DMS114 treated with DMSO at 0.1 percent for 48 hours (cell line): ENCODE results near the gene NFKBIL1.

Experiments used
- DNase-seq: peaks from one replicate; lab custom pipeline; 2025; ENCODE audit not compliant: unreplicated experiment; lab: John Stamatoyannopoulos, UW

The NFKBIL1 gene

GRCh38 chr6:31534521-31535040 is 12.8 kb upstream of the NFKBIL1 start:
- DNase-seq: no peak

- no peak for DNase-seq
These were observed 11.7 kb upstream of the NFKBIL1 start for GRCh38 chr6:31535538-31536324.

GRCh38 chr6:31538805-31539400 is 8.5 kb upstream of the NFKBIL1 start:
- no peak for DNase-seq

- no peak for DNase-seq
These were observed 6.8 kb upstream of the NFKBIL1 start for GRCh38 chr6:31540640-31541039.

GRCh38 chr6:31541059-31541657 is 6.2 kb upstream of the NFKBIL1 start:
- DNase-seq: no peak

GRCh38 chr6:31541658-31542521 is 5.5 kb upstream of the NFKBIL1 start, which contains the start of gene DDX39B:
Gene DDX39B, minus strand, starts transcription at chr6:31542003. Its CDS starts 1,471 bp downstream, at chr6:31540532.
- DNase-seq: peak; percentile 98

- no peak for DNase-seq
These were observed 3.8 kb upstream of the NFKBIL1 start for GRCh38 chr6:31543639-31544038.

- DNase-seq: no peak
These were observed 2.7 kb upstream of the NFKBIL1 start for GRCh38 chr6:31544676-31545075.

- DNase-seq: no peak
These were observed 2.1 kb upstream of the NFKBIL1 start for GRCh38 chr6:31545291-31545690.

- peak; percentile 91 for DNase-seq
These were observed 960 bp upstream of the NFKBIL1 start, which contains the start of gene ATP6V1G2 for GRCh38 chr6:31546339-31546957. Gene ATP6V1G2, minus strand, starts transcription at chr6:31546608. Its CDS starts 49 bp downstream, at chr6:31546559.

- DNase-seq: no peak
These were observed 527 bp downstream of the NFKBIL1 start for GRCh38 chr6:31547727-31548543.

- DNase-seq: no peak
These were observed 1.1 kb downstream of the NFKBIL1 start for GRCh38 chr6:31548544-31548873.

GRCh38 chr6:31551371-31551770 is 4.0 kb downstream of the NFKBIL1 start:
- DNase-seq: peak; percentile 62

- no peak for DNase-seq
These were observed 8.9 kb downstream of the NFKBIL1 start for GRCh38 chr6:31556307-31556706.

- no peak for DNase-seq
These were observed 10.3 kb downstream of the NFKBIL1 start for GRCh38 chr6:31557443-31558317.

GRCh38 chr6:31558318-31558625 is 10.9 kb downstream of the NFKBIL1 start:
- DNase-seq: no peak

GRCh38 chr6:31558631-31559500 is 11.5 kb downstream of the NFKBIL1 start:
- no peak for DNase-seq

GRCh38 chr6:31559606-31559957 is 12.2 kb downstream of the NFKBIL1 start:
- no peak for DNase-seq
